HepG2 (cell line): Measurements from ENCODE around the gene EXOSC7. TPM values are rescaled to one million over a fixed set of nuclear protein-coding genes. Genes with fewer than 3 reads are reported as not detected.

Experiments
- ATAC-seq: fragments of 200-7000 bp; cut with Tn5 transposase; 3 replicates; pipeline ENCODE4 v1.9.1; 2020; ENCODE audit warnings: mild to moderate bottlenecking, moderate library complexity
- BruUV-seq: library from RNA; stranded (reverse); fragments of 400-500 nt; replicated peaks from 2 replicates; lab custom pipeline; 2021; lab: Mats Ljungman, UMichigan
- CTCF ChIA-PET: fragments of 300-600 bp; formaldehyde crosslinking; extraction: SDS; loops from one replicate; lab custom pipeline; 2021; ENCODE audit warnings: low total read pairs, inconsistent platforms, low intra/inter-chr PET ratio; lab: Yijun Ruan, JAX
- POLR2A ChIA-PET: fragments of 350-600 bp; sonication (Branson Sonifier 250); formaldehyde crosslinking; loops from one replicate; lab custom pipeline; 2020; ENCODE audit warnings: antibody characterized with exemption, inconsistent platforms; lab: Yijun Ruan, JAX
- DNase-seq: peaks from one replicate; pipeline ENCODE4 v3.0.0-alpha.2; 2015; ENCODE audit warnings: low spot score
- FAIRE-seq: peaks from 3 replicates; lab custom pipeline; 2011; peaks lifted over from hg19 to GRCh38; lab: Jason Lieb, UNC
- H2AFZ ChIP-seq: one replicate; pipeline ENCODE4 v1.6.1; 2011; ENCODE audit warnings: low read length, inconsistent platforms
- H3K27ac ChIP-seq: fragments of 300-600 bp; 3 replicates; pipeline ENCODE4 v1.8.0; 2011; ENCODE audit warnings: mixed run types, mild to moderate bottlenecking, mixed read lengths, low read length, inconsistent platforms; ENCODE audit not compliant: insufficient read depth; ENCODE audit errors: extremely low read length
- H3K27me3 ChIP-seq, 2 experiments: fragments of 200-600 bp in 1 of 2; 2 replicates in 1 of 2; 3 replicates in 1 of 2; pipeline versions ENCODE4 v1.6.0 to v1.8.0; 2011; ENCODE audit warnings: low read length in 2 of 2, mild to moderate bottlenecking in 2 of 2, moderate library complexity in 2 of 2, inconsistent platforms in 1 of 2; ENCODE audit not compliant: insufficient read depth in 2 of 2, control insufficient read depth in 1 of 2
- H3K36me3 ChIP-seq, 2 experiments: fragments of 200-600 bp in 1 of 2; replicated peaks in 1 of 2; 2 replicates in 1 of 2; 3 replicates in 1 of 2; pipeline versions ENCODE4 v1.5.1 to v1.8.0; 2011; ENCODE audit warnings: low read length in 2 of 2, inconsistent platforms in 1 of 2; ENCODE audit not compliant: insufficient read depth in 2 of 2, control insufficient read depth in 1 of 2
- H3K4me1 ChIP-seq: 2 replicates; pipeline ENCODE4 v1.5.1; 2012; ENCODE audit warnings: low read length, inconsistent platforms; ENCODE audit not compliant: insufficient read depth
- H3K4me2 ChIP-seq: 2 replicates; pipeline ENCODE4 v1.6.0; 2011; ENCODE audit warnings: low read depth, low read length, inconsistent platforms
- H3K4me3 ChIP-seq, 3 experiments: fragments of 200-600 bp in 1 of 3; sonication (generic), shearing (Covaris generic) in 1 of 3; replicated peaks in 1 of 3; 2 replicates each; pipeline ENCODE4 v1.5.1; 2011 to 2016; ENCODE audit warnings: low read length in 3 of 3, inconsistent platforms in 2 of 3, low read depth in 2 of 3, mild to moderate bottlenecking in 2 of 3, control low read depth in 1 of 3, mixed read lengths in 1 of 3; ENCODE audit not compliant: insufficient read depth in 1 of 3
- H3K79me2 ChIP-seq: one replicate; pipeline ENCODE4 v1.6.1; 2011; ENCODE audit warnings: low read length, inconsistent platforms; ENCODE audit not compliant: insufficient read depth
- H3K9ac ChIP-seq: 2 replicates; pipeline ENCODE4 v1.6.0; 2011; ENCODE audit warnings: mild to moderate bottlenecking, low read depth, low read length, inconsistent platforms; ENCODE audit not compliant: insufficient read depth
- H3K9me3 ChIP-seq: 2 replicates; pipeline ENCODE4 v1.5.1; 2012; ENCODE audit warnings: mild to moderate bottlenecking, low read length
- H4K20me1 ChIP-seq: 2 replicates; pipeline ENCODE4 v1.6.0; 2011; ENCODE audit warnings: inconsistent platforms, mild to moderate bottlenecking, low read length, moderate library complexity; ENCODE audit not compliant: insufficient read depth
- ASH2L ChIP-seq: fragments of 300-600, 200-600 bp; sonication (generic); IDR thresholded peaks from 2 replicates; pipeline ENCODE4 v1.7.0; 2017; ENCODE audit warnings: low read depth, mild to moderate bottlenecking, moderate library complexity, mixed read lengths, low read length; ENCODE audit not compliant: insufficient read length
- CHD2 ChIP-seq: IDR thresholded peaks from 2 replicates; pipeline ENCODE4 v1.6.1; 2011; ENCODE audit warnings: low read depth, low read length, improper control_type of control experiment
- PCBP1 ChIP-seq: fragments of 200-400 bp; formaldehyde crosslinking; IDR thresholded peaks from 2 replicates; pipeline ENCODE4 v1.6.1; 2017; ENCODE audit warnings: mild to moderate bottlenecking, low read depth, low read length, borderline replicate concordance
- TAF15 ChIP-seq: fragments of 200-400 bp; formaldehyde crosslinking; IDR thresholded peaks from one replicate; pipeline ENCODE4 v1.6.1; 2018; ENCODE audit warnings: mild to moderate bottlenecking, low read depth, low read length; ENCODE audit not compliant: poor library complexity, severe bottlenecking
- THAP8 ChIP-seq: sonication (generic); formaldehyde crosslinking; IDR thresholded peaks from 2 replicates; pipeline ENCODE4 v1.5.1; 2020; ENCODE audit warnings: missing genetic modification reagents, mild to moderate bottlenecking, borderline replicate concordance
- ZNF331 ChIP-seq: sonication (generic); formaldehyde crosslinking; IDR thresholded peaks from 2 replicates; pipeline ENCODE4 v1.4.0; 2020; ENCODE audit warnings: missing genetic modification reagents
- ZNF564 ChIP-seq: sonication (generic); formaldehyde crosslinking; IDR thresholded peaks from 2 replicates; pipeline ENCODE4 v1.8.1; 2023; ENCODE audit warnings: mild to moderate bottlenecking, missing genetic modification reagents
- ZNF704 ChIP-seq: sonication (generic); formaldehyde crosslinking; IDR thresholded peaks from 2 replicates; pipeline ENCODE4 v1.8.1; 2023; ENCODE audit warnings: mild to moderate bottlenecking, inconsistent platforms, moderate library complexity, missing genetic modification reagents, borderline replicate concordance
- ZNF710 ChIP-seq: sonication (generic); formaldehyde crosslinking; IDR thresholded peaks from 2 replicates; pipeline ENCODE4 v1.5.0; 2020; ENCODE audit warnings: mild to moderate bottlenecking, missing genetic modification reagents, borderline replicate concordance
- ZNF883 ChIP-seq: sonication (generic); formaldehyde crosslinking; IDR thresholded peaks from 2 replicates; pipeline ENCODE4 v1.5.1; 2020; ENCODE audit warnings: mild to moderate bottlenecking, missing genetic modification reagents; ENCODE audit errors: not compliant biosample characterization
- WGBS: methylation state at CpG from one replicate; pipeline ENCODE4 v1.1.6; 2017; ENCODE audit warnings: low lambda C conversion rate; 5-methylcytosine and 5-hydroxymethylcytosine counted together
- in situ Hi-C: cut with HindIII; loops from 2 replicates; pipeline ENCODE4 v1.10.0; 2017; ENCODE audit warnings: low pct_unique_long_range_greater_than_20kb; ENCODE audit not compliant: extremely low pct_ligation_motif_present
- intact Hi-C: fragments of 100-400 bp; cut with micrococcal nuclease; formaldehyde crosslinking; loops from one replicate; pipeline ENCODE4 v1.10.0; 2022; ENCODE audit not compliant: unreplicated experiment
- polyA plus RNA-seq, 8 experiments: library from polyadenylated mRNA; depleted of rRNA in 3 of 8; stranded (reverse) in 7 of 8; unstranded in 1 of 8; fragments of >200 nt; fragmentation: Illumina TruSeq in 4 of 8; extraction: Trizol in 4 of 8; gene quantifications; 2 replicates each; pipeline versions ENCODE4 v1.2.1 to v1.2.3, GENCODE V29; 2011 to 2016; ENCODE audit warnings: low read depth in 4 of 8, missing spikeins in 1 of 8, mixed read lengths in 1 of 8; ENCODE audit not compliant: insufficient read depth in 1 of 8
- total RNA-seq, 5 experiments: library from RNA; depleted of rRNA; stranded (reverse); fragments of >200 nt; fragmentation: Illumina TruSeq; extraction: Trizol; gene quantifications; 2 replicates each; pipeline ENCODE4 v1.2.3, GENCODE V29; 2016; ENCODE audit warnings: low read depth in 1 of 5

Gene EXOSC7
- total and polyA plus RNA-seq, 2 of the 13 experiments (the other 11 are each of a cell fraction or from before 2014, with no cell fraction given) = 68.3 to 74.7 TPM

GRCh38 chr3:45023675-45024074, 47.6 kb downstream of the EXOSC7 start:
- WGBS = 65% methylated on average over 3 of the region's 3 CpGs

GRCh38 chr3:45024542-45025255, 48.7 kb downstream of the EXOSC7 start:
- H3K79me2 ChIP-seq = no peaks in the 10 kb centered on the region
- H3K9me3 ChIP-seq = no peaks in the 10 kb centered on the region
- H3K36me3 ChIP-seq = no peaks in the 10 kb centered on the region
- H3K27me3 ChIP-seq = 0 out of 5 replicates have a peak, but pooled peaks cover 0 to 4% of the 10 kb centered on the region in 2 experiments
- FAIRE-seq = no peak
- WGBS = 59% methylated on average over 6 of the region's 6 CpGs
- TF ChIP-seq ZNF710 (CRISPR knock-in tag) (no peak), ZNF331 (no peak), ZNF704 (CRISPR knock-in tag) (no peak), TAF15 (no peak)
- intact Hi-C loops = no loop called here
- POLR2A ChIA-PET = no interaction called here
- H2AFZ ChIP-seq = no peak overlapping the region
- no TSS peak for BruUV-seq
- no peak overlapping the region for H3K4me2 ChIP-seq
- ATAC-seq = no peak
- H4K20me1 ChIP-seq = no peaks in the 10 kb centered on the region
- no peak for DNase-seq
- no peak overlapping the region for H3K9ac ChIP-seq
- in situ Hi-C loops = loop anchor here (25.0 kb wide), 1 partner anchor 463 kb away; no protein-coding TSS in a partner anchor
- H3K4me3 ChIP-seq = no peak overlapping the region
- no peak overlapping the region for H3K27ac ChIP-seq
- CTCF ChIA-PET = no interaction called here
- no peaks in the 10 kb centered on the region for H3K4me1 ChIP-seq

More at GRCh38 chr3:45023675-45024074, 47.6 kb downstream of the EXOSC7 start:
- POLR2A ChIA-PET = no interaction called here
- Histone ChIP-seq H3K9ac (no peak overlapping the region), H4K20me1 (no peaks in the 10 kb centered on the region), H3K9me3 (no peaks in the 10 kb centered on the region), H2AFZ (no peak overlapping the region), H3K4me3 (no peak overlapping the region), H3K79me2 (no peaks in the 10 kb centered on the region), H3K4me2 (no peak overlapping the region), H3K36me3 (no peaks in the 10 kb centered on the region), H3K4me1 (no peaks in the 10 kb centered on the region), H3K27ac (no peak overlapping the region), H3K27me3 (no peaks in the 10 kb centered on the region)
- CTCF ChIA-PET = no interaction called here
- DNase-seq (no peak), FAIRE-seq (no peak), ATAC-seq (no peak)
- intact Hi-C loops = no loop called here
- no TSS peak for BruUV-seq
- TF ChIP-seq PCBP1 = no peak
- no peak for TF ChIP-seq THAP8
- TF ChIP-seq ZNF883 (CRISPR knock-in tag) = no peak
- no peak for TF ChIP-seq ASH2L
- no peak for TF ChIP-seq ZNF564 (CRISPR knock-in tag)
- TF ChIP-seq CHD2 = no peak
- in situ Hi-C loops = no loop called here
